ENCODE results near the gene CAB39L. TPM values are rescaled to one million over a fixed set of nuclear protein-coding genes. Genes with fewer than 3 reads are reported as not detected.

Gene CAB39L
- total RNA-seq, 1 experiment from 2014 or later = 3.6 TPM

DNA sequence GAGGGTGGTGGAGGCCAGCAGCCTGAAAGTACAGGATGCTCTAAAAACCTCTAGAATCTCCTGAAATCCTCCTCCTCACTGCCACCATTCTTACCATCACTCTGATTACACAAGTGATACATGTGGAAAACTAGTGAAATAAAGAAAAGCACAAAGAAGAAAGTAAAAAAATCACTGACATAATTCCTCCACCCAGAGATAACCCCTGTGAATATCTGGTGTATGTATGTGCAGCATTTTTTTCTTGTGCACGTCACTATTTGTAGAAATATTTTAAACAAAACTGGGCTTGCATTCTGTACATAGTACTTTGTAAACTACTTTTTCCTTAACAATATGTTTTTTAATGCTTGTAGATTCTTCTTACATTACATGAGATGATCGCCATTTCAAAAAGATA lies 122.9 kb downstream of the CAB39L start:
- intact Hi-C loops (cut with micrococcal nuclease; ENCODE audit: unreplicated experiment) = no loop called here
- Histone ChIP-seq H3K9me3 (ENCODE audit: low read depth, low read length, poor library complexity, severe bottlenecking) (no peaks in the 10 kb centered on the region), H3K4me1 (ENCODE audit: insufficient read depth, low read length, poor library complexity, severe bottlenecking) (no peaks in the 10 kb centered on the region), H3K27ac (ENCODE audit: low read depth, low read length, poor library complexity, severe bottlenecking) (no peak overlapping the region), H3K27me3 (replicated peaks; ENCODE audit: insufficient read depth, low read depth, low read length, poor library complexity) (no peaks in the 10 kb centered on the region), H3K4me3 (ENCODE audit: low read depth, low read length, poor library complexity, severe bottlenecking) (no peak overlapping the region), H3K36me3 (ENCODE audit: insufficient read depth, low read length, poor library complexity, severe bottlenecking) (no peaks in the 10 kb centered on the region)
- BruUV-seq (replicated peaks) = no TSS peak
- no peak for DNase-seq (ENCODE audit: low spot score)
- no peak for TF ChIP-seq EZH2 (IDR thresholded peaks at IDR 0.05; ENCODE audit: borderline replicate concordance, low read depth, low read length, poor library complexity, severe bottlenecking)
- TF ChIP-seq, protein P1, sequence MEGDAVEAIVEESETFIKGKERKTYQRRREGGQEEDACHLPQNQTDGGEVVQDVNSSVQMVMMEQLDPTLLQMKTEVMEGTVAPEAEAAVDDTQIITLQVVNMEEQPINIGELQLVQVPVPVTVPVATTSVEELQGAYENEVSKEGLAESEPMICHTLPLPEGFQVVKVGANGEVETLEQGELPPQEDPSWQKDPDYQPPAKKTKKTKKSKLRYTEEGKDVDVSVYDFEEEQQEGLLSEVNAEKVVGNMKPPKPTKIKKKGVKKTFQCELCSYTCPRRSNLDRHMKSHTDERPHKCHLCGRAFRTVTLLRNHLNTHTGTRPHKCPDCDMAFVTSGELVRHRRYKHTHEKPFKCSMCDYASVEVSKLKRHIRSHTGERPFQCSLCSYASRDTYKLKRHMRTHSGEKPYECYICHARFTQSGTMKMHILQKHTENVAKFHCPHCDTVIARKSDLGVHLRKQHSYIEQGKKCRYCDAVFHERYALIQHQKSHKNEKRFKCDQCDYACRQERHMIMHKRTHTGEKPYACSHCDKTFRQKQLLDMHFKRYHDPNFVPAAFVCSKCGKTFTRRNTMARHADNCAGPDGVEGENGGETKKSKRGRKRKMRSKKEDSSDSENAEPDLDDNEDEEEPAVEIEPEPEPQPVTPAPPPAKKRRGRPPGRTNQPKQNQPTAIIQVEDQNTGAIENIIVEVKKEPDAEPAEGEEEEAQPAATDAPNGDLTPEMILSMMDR (conservative IDR thresholded peaks at IDR 0.05; ENCODE audit: low read depth, low read length) = no peak
- CTCF ChIA-PET = no interaction called here
- POLR2A ChIA-PET (ENCODE audit: low non-redundant PET) = no interaction called here

DNA sequence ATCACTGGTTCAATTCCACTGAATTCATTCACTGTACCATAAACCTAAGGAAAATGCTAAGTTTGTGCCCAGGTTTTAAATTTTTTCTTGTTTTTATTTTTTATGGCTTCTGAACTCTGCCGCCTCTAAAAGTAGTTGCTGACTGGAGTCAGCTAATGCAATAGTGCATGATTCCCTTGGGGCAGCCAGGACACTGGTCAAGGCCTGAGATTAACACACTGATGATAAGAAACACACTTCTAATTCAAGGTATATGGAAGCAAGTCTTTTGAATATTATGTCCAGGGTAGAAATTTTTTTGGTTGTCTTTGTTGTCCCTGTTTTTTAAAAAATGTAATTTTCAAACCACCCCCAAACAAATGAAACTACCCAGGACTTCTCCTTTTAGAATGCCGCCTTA lies 123.9 kb downstream of the CAB39L start:
- BruUV-seq (replicated peaks) = no TSS peak
- Histone ChIP-seq H3K27ac (ENCODE audit: low read depth, low read length, poor library complexity, severe bottlenecking) (no peak overlapping the region), H3K4me1 (ENCODE audit: insufficient read depth, low read length, poor library complexity, severe bottlenecking) (no peaks in the 10 kb centered on the region), H3K36me3 (ENCODE audit: insufficient read depth, low read length, poor library complexity, severe bottlenecking) (no peaks in the 10 kb centered on the region), H3K9me3 (ENCODE audit: low read depth, low read length, poor library complexity, severe bottlenecking) (no peaks in the 10 kb centered on the region), H3K27me3 (replicated peaks; ENCODE audit: insufficient read depth, low read depth, low read length, poor library complexity) (no peaks in the 10 kb centered on the region), H3K4me3 (ENCODE audit: low read depth, low read length, poor library complexity, severe bottlenecking) (no peak overlapping the region)
- TF ChIP-seq, protein P1 (conservative IDR thresholded peaks at IDR 0.05; ENCODE audit: low read depth, low read length) = no peak
- TF ChIP-seq EZH2 (IDR thresholded peaks at IDR 0.05; ENCODE audit: borderline replicate concordance, low read depth, low read length, poor library complexity, severe bottlenecking) = no peak
- no peak for DNase-seq (ENCODE audit: low spot score)
- ChIA-PET CTCF (no interaction called here), POLR2A (ENCODE audit: low non-redundant PET) (no interaction called here)
- intact Hi-C loops (cut with micrococcal nuclease; ENCODE audit: unreplicated experiment) = no loop called here

DNA sequence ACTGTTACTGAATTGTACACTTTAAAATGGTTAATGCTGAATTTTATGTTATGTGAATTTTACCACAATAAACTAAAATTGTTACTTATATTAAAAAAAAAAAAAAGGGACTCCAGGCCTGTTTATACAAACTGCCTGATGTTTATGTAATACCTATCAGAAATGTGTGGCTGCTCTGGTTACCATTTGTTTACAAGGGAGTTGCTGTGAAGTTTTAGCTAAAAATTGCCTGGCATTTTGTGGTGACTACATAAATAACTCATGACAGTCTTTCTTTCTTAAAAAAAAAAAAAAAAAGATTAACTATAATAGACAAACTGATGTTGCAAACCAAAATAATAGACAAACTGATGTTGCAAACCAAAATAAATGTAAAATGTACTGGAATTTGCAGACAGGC lies 124.3 kb downstream of the CAB39L start:
- Histone ChIP-seq H3K4me3 (ENCODE audit: low read depth, low read length, poor library complexity, severe bottlenecking) (no peak overlapping the region), H3K9me3 (ENCODE audit: low read depth, low read length, poor library complexity, severe bottlenecking) (no peaks in the 10 kb centered on the region), H3K4me1 (ENCODE audit: insufficient read depth, low read length, poor library complexity, severe bottlenecking) (no peaks in the 10 kb centered on the region), H3K27ac (ENCODE audit: low read depth, low read length, poor library complexity, severe bottlenecking) (no peak overlapping the region), H3K36me3 (ENCODE audit: insufficient read depth, low read length, poor library complexity, severe bottlenecking) (no peaks in the 10 kb centered on the region), H3K27me3 (replicated peaks; ENCODE audit: insufficient read depth, low read depth, low read length, poor library complexity) (no peaks in the 10 kb centered on the region)
- no peak for DNase-seq (ENCODE audit: low spot score)
- TF ChIP-seq, protein P1 (conservative IDR thresholded peaks at IDR 0.05; ENCODE audit: low read depth, low read length) = no peak
- TF ChIP-seq EZH2 (IDR thresholded peaks at IDR 0.05; ENCODE audit: borderline replicate concordance, low read depth, low read length, poor library complexity, severe bottlenecking) = no peak
- intact Hi-C loops (cut with micrococcal nuclease; ENCODE audit: unreplicated experiment) = no loop called here
- ChIA-PET POLR2A (ENCODE audit: low non-redundant PET) (no interaction called here), CTCF (no interaction called here)
- no TSS peak for BruUV-seq (replicated peaks)
